Measurements from ENCODE around the gene DENND11.

DNA sequence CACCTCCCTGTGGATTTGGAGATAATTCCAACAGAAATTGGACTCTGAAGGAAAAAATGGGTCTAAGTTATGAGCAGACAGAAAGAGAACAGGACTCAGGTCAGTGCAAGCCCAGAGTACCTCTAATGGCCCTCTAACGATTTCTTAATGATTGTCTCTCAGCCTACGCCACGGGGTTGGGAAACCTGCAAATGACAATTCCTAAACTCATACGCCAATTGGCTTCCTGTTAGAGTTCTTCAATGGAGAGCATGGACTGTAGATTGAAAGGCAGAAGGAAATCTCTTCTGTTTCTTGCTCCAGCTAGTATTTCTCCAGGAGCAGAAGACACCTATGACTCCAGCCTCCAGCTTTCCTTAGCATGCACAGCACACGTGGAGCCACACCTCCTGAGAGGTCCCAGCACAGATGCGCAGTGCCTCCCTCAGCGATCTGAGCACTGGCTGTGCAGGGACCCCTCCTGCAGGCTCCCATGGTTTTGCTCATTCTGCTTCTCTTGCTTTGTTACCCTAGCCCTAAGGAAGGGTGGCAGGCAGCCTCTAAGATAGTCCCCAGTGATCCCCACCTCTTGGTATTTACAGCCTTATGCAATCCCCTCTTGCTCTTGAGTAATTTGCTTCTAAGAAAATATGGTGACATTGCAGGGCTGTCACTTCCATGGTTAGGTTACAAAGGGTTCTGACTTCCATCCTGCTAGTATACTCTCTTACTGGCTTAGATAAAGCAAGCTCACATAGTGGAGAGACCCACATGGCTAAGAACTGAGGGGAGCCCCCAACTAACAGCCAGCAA, 30.1 kb downstream of the DENND11 start:
- TF ChIP-seq, protein P1, sequence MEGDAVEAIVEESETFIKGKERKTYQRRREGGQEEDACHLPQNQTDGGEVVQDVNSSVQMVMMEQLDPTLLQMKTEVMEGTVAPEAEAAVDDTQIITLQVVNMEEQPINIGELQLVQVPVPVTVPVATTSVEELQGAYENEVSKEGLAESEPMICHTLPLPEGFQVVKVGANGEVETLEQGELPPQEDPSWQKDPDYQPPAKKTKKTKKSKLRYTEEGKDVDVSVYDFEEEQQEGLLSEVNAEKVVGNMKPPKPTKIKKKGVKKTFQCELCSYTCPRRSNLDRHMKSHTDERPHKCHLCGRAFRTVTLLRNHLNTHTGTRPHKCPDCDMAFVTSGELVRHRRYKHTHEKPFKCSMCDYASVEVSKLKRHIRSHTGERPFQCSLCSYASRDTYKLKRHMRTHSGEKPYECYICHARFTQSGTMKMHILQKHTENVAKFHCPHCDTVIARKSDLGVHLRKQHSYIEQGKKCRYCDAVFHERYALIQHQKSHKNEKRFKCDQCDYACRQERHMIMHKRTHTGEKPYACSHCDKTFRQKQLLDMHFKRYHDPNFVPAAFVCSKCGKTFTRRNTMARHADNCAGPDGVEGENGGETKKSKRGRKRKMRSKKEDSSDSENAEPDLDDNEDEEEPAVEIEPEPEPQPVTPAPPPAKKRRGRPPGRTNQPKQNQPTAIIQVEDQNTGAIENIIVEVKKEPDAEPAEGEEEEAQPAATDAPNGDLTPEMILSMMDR (IDR thresholded peaks at IDR 0.05; ENCODE audit: insufficient read depth, low read length, poor library complexity, severe bottlenecking): no peak
- no peak for TF ChIP-seq EZH2phosphoT487 (conservative IDR thresholded peaks at IDR 0.05; ENCODE audit: low read length)

All from SU-DHL-6 (cell line).